HT1080 (cell line): Measurements from ENCODE around the gene DLX3. TPM values are rescaled to one million over a fixed set of nuclear protein-coding genes. Genes with fewer than 3 reads are reported as not detected.

ENCODE experiments used
- DNase-seq: peaks from one replicate; pipeline ENCODE4 v3.0.0-alpha.2; 2015; ENCODE audit warnings: low read depth
- small RNA-seq: library from RNA; depleted of rRNA; stranded (forward); fragments of <200 nt; gene quantifications from one replicate; pipeline ENCODE3, GENCODE V24; 2014
- total RNA-seq: library from RNA; depleted of rRNA; stranded (reverse); fragments of >200 nt; shearing (Covaris generic); gene quantifications from 2 replicates; pipeline ENCODE4 v1.2.3, GENCODE V29; 2014; rRNA removed

The DLX3 gene
- total RNA-seq, 1 experiment from 2014 or later: 0.13 TPM

DNA sequence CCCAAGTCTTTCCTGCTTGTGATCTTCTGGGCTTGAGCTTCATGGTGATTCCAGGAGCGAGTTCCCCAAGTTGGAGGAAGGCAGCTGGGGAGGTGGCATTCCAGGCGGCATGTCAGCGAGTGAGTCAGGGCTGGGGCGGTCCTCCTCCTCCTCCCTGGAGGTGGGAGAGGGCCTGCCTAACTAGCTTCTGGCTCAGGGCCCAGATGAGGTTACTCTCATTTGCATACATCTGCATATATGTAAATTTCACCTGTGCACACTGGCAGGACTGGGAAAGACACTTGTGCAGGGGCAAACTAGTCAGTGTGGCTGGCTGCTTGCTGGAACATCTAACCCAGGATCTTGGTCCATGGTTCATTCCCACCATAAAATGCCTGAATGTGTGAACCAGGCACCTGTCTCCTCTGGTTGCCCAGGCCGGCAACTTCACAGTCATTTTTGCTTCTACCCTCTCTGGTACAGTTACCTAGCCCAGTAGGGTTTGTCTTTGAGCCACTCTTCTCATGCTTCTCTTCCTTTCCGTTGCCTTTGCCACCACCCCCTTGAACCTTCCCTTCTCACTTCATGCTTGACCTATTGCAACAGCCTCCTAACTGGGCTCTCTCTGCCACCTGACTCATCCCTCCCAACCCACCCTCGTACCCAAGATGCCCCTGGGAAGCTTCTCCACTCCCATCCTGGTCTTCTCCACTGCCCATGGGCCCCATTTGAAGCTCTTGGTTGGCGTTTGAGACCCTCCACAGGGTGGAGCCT is 35.7 kb downstream of the DLX3 start:
- peak; percentile 44 for DNase-seq

DNA sequence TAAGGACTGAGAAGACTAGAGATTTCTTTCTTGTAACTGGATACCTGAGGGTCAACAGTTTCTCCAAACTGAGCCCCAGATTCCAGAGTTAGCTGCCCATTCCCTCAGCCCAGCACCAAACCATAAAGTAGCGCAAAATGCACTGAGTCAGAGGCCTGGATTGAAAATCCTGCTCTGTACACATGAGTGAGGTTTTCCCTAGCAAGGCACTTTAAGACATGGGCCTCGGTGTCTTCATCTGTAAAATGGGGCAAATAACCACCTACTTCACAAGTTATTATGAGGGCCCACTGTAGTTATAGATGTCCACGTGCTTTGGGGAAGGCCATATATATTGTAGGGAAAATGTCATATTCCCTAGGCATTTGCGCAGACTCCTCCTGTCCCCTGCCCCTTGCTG is 36.3 kb downstream of the DLX3 start:
- DNase-seq: no peak

DNA sequence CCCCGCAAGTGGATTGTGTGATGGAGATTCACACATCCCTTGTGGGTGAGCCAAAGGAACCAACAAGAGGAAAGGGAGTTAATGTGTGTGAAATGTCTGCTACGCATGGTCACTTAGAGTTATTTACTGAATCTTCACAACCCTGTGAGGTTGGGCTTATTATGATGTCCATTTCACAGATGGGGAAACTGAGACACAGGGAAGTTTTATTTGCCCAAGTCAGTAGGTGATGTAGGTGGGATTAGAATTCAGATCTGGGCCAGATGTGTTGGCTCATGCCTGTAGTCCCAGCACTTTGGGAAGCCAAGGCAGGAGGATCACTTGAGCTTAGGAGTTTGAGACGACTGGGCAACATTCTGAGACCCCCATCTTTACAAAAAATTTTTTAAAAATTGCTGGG is 37.7 kb downstream of the DLX3 start:
- DNase-seq: no peak

DNA sequence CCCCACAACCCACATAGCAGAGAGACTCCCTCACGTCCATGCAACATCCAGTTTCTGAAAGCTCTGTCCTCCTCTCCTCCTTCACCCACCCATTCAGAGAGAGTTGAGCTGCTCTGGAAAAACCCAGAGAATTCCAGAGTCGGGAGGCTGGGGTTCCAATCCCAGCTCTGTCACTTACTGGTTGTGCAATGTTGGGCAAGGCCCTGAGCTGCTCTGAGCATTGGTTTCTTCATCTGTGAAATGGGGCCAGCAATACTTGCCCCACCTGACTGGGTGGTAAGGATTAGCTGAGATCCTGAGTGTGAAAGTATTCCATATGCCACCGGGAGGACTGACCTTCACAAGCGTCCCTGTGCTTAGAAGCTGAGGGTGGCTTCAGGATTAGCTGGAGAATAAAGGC is 38.2 kb downstream of the DLX3 start:
- no peak for DNase-seq

DNA sequence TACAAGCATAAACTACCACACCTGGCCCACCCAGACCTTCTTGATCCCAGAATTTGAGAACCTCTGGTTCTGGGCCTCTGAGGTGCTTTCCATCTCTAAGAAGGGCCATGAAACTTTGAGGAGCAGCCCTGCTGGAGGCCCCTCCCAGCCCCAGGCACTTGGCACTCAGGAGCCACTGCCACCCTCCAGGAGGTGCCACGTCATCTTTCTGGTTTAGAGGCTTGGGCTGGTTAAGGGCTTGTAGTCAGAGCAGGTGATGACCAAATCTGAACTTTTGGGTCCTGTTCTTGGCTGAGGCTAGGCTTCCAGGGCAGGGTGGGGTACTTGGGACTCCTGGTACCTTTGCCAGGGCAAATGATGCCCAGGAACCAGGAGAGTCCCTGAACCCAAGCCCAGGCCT is 39.9 kb downstream of the DLX3 start:
- DNase-seq: peak; percentile 47

DNA sequence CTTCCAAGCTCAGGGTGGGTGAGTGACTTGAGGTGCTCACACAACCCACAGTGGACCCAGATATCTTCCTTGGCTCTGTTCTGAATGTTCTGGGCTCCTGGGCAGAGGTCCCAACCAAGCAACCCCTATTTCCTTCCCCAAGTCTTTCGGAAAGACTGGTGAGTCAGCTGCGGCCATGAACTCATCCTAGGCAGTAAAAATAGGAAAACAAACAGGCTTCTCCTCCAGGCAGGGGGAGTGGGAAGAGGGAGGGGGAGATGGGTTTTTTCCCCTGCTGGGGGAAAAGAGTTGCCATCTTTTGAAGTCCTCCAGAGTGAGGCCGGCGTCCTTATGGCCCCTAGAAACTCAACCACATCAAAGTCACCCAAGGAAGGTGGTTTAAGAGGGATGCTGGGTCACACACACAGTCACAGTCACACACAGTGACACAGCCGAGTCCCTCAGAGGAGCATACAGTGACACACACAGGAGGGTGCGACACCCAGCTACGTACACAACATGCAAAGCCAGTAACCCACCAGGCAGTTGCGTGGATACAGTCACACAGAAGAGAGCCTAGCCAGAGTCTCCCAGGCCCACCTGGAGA is 42.0 kb downstream of the DLX3 start:
- peak; percentile 60 for DNase-seq

DNA sequence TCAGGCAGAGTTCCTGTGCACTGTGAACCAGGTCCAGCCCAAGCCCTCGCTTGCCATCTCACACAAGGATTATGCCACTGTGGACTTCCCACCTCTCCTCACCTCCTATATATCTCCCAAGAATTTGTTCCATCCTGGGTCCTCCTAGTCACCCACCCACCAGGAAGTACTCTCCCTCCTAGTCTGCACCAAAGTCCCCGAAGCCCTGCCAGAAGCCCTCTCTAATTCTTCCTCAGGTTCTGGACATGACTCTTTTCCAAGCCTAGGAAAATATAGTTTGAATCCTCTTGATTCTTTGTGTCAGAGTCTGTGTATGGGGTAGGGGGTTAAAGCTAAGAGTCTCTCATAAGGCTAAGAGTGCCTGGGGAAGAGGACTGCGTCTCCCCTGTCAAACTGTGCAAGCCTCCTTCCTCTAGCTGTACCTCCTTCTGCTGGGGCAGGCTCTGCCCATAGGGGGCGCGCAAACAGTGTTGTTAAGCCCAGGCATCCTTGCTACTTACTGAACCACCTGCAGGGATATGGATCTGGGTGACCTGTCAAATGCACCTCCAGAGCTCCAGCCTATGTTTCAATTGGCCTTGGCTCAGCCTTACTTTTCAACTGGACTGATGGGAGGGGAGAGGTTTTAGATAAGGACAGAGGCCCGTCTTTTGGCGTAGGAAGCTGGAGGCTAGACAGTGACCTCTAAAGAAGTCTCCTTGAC is 42.7 kb downstream of the DLX3 start:
- peak; percentile 58 for DNase-seq

DNA sequence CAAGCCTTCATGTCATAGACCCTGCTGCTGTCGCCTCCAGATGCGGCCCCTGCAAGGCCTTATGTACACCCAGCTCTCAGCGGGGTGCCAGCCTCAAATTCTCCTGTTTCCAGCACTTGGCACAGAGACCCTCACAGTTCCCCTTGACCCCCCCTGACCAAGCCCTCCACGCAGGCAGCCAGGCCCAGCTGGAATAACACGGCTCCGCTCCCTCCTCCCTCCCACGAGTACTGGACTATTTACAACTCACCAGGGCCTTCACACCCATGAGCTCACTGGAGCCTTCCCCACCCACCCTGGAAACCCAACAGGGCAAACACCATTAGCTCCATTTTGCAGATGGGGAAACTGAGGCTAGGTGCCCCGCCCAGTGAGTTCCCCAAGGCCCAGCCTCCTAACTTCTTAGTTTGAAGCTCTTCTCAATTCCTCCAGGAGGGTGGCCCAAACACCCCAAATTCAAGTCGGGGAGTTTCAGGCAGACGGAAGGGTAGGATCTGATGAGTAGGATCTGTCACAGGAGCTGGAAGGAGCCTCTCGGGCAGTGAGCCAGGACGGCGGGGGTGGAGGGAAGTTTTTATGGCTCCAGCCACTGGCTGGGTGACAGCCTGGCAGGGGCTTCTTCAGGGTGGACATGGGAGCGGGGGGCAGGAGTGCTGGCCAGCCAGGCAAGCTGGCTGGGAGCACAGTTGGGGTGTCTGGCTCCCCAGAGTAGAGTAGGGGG is 43.5 kb downstream of the DLX3 start:
- DNase-seq: no peak

DNA sequence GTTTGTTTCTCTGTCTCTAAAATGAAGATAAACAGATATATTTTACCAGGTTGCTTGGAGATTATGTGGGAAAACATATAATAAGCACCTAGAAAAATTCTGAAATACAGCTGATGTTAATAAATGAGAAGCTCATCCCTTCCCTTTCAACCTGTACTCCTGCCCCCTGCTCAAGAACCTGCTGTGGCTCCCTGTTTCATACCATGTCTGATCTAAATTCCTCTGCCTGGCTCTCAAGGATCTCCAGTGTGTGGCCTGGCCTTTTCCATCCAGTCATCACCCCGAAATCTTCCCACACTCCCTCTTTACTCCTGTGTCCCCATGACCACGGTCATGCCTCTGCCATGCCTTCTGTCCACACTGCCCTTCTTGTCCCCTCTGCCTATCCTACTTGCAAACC is 45.4 kb downstream of the DLX3 start:
- no peak for DNase-seq

DNA sequence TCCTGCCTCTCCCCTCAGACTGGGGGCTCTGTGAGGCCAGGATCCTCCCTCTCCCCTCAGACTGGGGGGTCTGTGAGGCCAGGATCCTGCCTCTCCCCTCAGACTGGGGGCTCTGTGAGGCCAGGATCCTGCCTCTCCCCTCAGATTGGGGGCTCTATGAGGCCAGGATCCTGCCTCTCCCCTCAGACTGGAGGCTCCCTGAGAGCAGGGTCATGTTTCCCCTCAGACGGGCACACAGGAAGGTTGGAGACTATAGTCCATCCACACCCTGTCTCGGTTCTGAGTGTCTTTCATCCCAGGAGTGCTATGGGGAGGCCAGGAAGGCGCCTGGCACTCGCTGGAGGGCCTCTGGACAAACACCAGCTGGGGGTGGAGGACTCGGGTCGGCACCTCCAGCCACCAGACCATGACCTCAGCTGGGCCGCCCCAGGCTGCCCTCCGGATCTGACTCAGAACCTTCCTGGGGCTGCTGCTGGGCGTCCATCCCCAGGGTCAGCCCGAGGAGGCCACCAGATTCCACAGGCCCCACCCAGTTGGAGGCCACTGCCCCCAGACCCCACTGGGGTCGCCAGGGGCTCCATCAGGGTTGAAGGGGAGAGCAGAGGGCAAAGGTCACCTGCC is 48.0 kb downstream of the DLX3 start:
- no peak for DNase-seq

DNA sequence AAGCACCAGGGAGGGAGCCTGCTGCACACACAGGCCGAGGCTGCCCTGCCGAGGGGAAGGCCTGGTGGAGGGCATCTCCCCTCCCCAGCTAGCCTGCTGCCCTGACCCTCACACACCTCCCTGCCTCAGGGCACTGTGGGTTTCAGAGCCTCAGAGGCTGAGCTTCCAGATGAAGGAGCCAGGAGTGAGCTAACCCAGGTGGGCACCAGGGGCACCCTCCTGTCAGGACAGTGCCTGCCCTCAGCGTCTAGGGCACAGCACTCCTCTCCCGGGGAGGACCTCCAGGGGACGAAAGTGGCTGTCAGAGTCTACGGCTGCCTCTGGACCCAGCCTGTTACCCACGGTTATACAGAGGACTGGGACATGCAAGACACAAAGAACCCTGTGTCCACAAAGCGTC is 48.8 kb downstream of the DLX3 start:
- DNase-seq: no peak

DNA sequence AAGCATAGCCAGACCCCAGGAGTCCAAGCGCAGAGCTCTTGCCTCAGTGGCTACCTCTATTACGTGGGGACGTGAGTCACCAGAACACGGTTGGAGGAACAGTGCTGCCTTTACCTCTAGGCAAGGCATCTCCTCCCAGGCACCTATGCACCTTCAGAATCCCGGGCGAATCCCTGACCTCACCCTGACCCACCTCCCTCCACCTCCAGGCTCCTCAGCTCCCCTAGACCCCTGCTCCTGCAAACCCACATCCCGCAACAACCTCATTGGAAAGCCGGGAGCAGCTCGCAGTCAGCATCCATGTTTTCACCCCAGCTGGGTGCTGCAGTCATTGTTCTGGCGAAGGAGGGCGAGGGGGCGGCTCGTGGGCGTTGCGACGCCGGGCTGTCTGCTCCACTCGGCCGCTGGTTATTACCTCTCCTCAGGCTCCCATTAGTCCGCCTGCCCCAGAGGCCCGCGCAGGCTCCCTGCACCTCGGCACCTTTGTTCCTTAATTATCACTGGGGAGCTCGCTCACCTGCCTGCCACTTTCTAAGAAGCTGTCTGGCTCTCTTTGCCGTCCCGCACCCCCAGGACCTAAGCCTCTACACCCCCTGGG is 50.7 kb downstream of the DLX3 start:
- DNase-seq: no peak

DNA sequence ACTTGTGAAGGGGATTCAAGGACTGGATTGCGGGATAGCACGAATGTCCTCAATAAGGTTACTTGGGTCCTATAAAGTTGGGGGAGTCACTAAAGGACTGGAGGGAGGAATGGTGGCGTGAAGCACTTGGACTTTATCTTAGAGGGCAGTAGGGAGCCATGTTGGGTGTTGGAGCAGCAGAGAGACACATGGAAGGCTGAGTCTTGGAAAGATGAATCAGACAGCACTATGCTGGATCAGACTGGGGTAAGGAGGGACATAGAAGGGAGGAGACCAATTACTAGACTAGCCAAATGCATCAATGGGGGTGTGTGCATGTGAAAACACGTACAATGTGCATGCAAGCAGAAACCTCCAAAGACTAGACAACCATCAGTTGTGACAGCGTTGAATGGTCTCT is 52.1 kb downstream of the DLX3 start:
- no peak for DNase-seq

DNA sequence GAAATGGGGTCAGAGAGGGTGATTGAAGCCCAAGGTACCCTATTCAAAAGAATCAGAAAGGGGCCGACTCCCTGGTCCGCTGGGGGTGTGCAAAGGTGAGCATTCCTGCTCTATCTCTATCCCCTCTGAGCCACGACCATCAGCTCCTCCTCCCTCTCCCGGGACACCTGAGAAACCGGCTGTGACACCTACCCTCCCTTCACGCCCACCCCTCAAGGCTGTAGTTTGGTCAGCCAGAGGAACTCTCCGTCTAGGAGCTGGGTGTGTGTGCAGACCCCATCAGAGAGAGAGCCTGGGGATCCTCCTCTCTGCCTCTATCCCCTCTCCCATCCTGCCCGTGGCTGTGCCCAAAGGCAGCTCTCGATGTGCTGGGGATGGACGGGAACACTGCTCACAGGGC is 53.6 kb downstream of the DLX3 start:
- no peak for DNase-seq

Small RNA genes lying within 50 kb of the gene (small RNA-seq; reads per million reads assigned to genes)
- not detected for gene RNU6-1313P

Other genes starting within 250 kb of the DLX3 start
- 3.3 and 5.4 TPM in 2 replicates for gene FAM117A, start 231.1 kb downstream of the DLX3 start, total RNA-seq
- gene KAT7, start 206.5 kb downstream of the DLX3 start, total RNA-seq: 26.6 and 27.9 TPM in 2 replicates
- gene TAC4, start 147.2 kb downstream of the DLX3 start, total RNA-seq: 0.20 TPM in 1 of 2 replicates, not detected in the other
- 0.10 and 0.31 TPM in 2 replicates for gene DLX4, start 26.0 kb downstream of the DLX3 start, total RNA-seq
- gene ITGA3, start 60.9 kb upstream of the DLX3 start, total RNA-seq: 680 and 729 TPM in 2 replicates
- gene PDK2, start 100.1 kb upstream of the DLX3 start, total RNA-seq: 3.3 and 3.9 TPM in 2 replicates
- gene SAMD14, start 134.9 kb upstream of the DLX3 start, total RNA-seq: 0.50 TPM in 1 of 2 replicates, not detected in the other
- gene PPP1R9B, start 155.5 kb upstream of the DLX3 start, total RNA-seq: 38.7 and 46.4 TPM in 2 replicates
- not detected in 2 replicates for gene SGCA, start 170.8 kb upstream of the DLX3 start, total RNA-seq
- gene COL1A1, start 206.4 kb upstream of the DLX3 start, total RNA-seq: 1.3 and 1.4 TPM in 2 replicates